HCT116 (cell line): Measurements from ENCODE around the gene SLC16A7. TPM values are rescaled to one million over a fixed set of nuclear protein-coding genes. Genes with fewer than 3 reads are reported as not detected.

ENCODE experiments used
- ATAC-seq: fragments of 200-7000 bp; cut with Tn5 transposase; 2 replicates; pipeline ENCODE4 v1.9.1; 2020; ENCODE audit warnings: mild to moderate bottlenecking, moderate library complexity
- BruUV-seq: library from RNA; stranded (reverse); fragments of 400-500 nt; replicated peaks from 2 replicates; lab custom pipeline; 2021; lab: Mats Ljungman, UMichigan
- CTCF ChIA-PET: fragments of 300-600 bp; sonication (Branson Sonifier 250); formaldehyde crosslinking; loops from one replicate; lab custom pipeline; 2021; ENCODE audit warnings: antibody characterized with exemption; lab: Charles Lee
- POLR2A ChIA-PET: fragments of 300-600, 350-600 bp; sonication (Branson Sonifier 250); formaldehyde crosslinking; loops from one replicate; lab custom pipeline; 2021; ENCODE audit warnings: antibody characterized with exemption; lab: Charles Lee
- RAD21 ChIA-PET, 2 experiments: fragments of 300-600 bp; sonication (Branson Sonifier 250); formaldehyde crosslinking; loops; one replicate each; lab custom pipeline; 2023; ENCODE audit warnings: low total read pairs in 2 of 2; ENCODE audit not compliant: uncharacterized antibody in 2 of 2, unreplicated experiment in 2 of 2, low non-redundant PET in 1 of 2; lab: Charles Lee
- DNase-seq: peaks from one replicate; pipeline ENCODE4 v3.0.0-alpha.2; 2010; ENCODE audit warnings: low read depth, low spot score
- H2AFZ ChIP-seq: fragments of 200-600 bp; shearing (Covaris generic), sonication (generic); 2 replicates; pipeline ENCODE4 v1.6.1; 2017; ENCODE audit warnings: low read depth, mixed run types, mixed read lengths, antibody characterized with exemption, low read length; ENCODE audit not compliant: poor library complexity, severe bottlenecking
- H3K27ac ChIP-seq: 2 replicates; pipeline ENCODE4 v1.5.1; 2012; ENCODE audit warnings: low read depth, low read length
- H3K27me3 ChIP-seq: fragments of 200-600 bp; sonication (generic); 2 replicates; pipeline ENCODE4 v1.6.1; 2016; ENCODE audit warnings: mixed run types, low read length, mixed read lengths; ENCODE audit not compliant: insufficient read depth
- H3K36me3 ChIP-seq, 2 experiments: fragments of 200-500 bp in 1 of 2; fragments of 200-600 bp in 1 of 2; sonication (Bioruptor generic) in 1 of 2; sonication (generic) in 1 of 2; 2 replicates each; pipeline versions ENCODE4 v1.5.1 to v1.6.1; 2014 to 2016; ENCODE audit warnings: low read length in 2 of 2, inconsistent platforms in 1 of 2, mixed read lengths in 1 of 2, mixed run types in 1 of 2; ENCODE audit not compliant: insufficient read depth in 2 of 2, control insufficient read depth in 1 of 2
- H3K4me1 ChIP-seq, 2 experiments: fragments of 200-600 bp in 1 of 2; sonication (generic) in 1 of 2; 2 replicates each; pipeline versions ENCODE4 v1.5.1 to v1.6.1; 2012 to 2017; ENCODE audit warnings: low read length in 2 of 2, inconsistent platforms in 1 of 2, mild to moderate bottlenecking in 1 of 2, mixed read lengths in 1 of 2, mixed run types in 1 of 2, moderate library complexity in 1 of 2; ENCODE audit not compliant: insufficient read depth in 2 of 2, control insufficient read depth in 1 of 2
- H3K4me2 ChIP-seq: fragments of 200-600 bp; sonication (generic); 2 replicates; pipeline ENCODE4 v1.6.1; 2017; ENCODE audit warnings: mixed run types, low read length, mixed read lengths
- H3K4me3 ChIP-seq, 2 experiments: fragments of 200-600 bp in 1 of 2; sonication (generic) in 1 of 2; replicated peaks in 1 of 2; 2 replicates each; pipeline ENCODE4 v1.5.1; 2011 to 2016; ENCODE audit warnings: low read length in 2 of 2, control low read depth in 1 of 2, low read depth in 1 of 2, mild to moderate bottlenecking in 1 of 2, mixed read lengths in 1 of 2, mixed run types in 1 of 2
- H3K79me2 ChIP-seq: fragments of 200-600 bp; sonication (generic); 2 replicates; pipeline ENCODE4 v1.6.1; 2017; ENCODE audit warnings: mild to moderate bottlenecking, mixed run types, low read length, moderate library complexity, mixed read lengths; ENCODE audit not compliant: insufficient read depth
- H3K9ac ChIP-seq: fragments of 200-600 bp; sonication (generic); 2 replicates; pipeline ENCODE4 v1.6.1; 2016; ENCODE audit warnings: low read length, mixed read lengths
- H3K9me2 ChIP-seq: fragments of 200-600 bp; sonication (generic), shearing (Covaris generic); 2 replicates; pipeline ENCODE4 v1.6.1; 2017; ENCODE audit warnings: mixed run types, mild to moderate bottlenecking, moderate library complexity; ENCODE audit not compliant: insufficient read depth
- H3K9me3 ChIP-seq, 2 experiments: fragments of 200-500 bp in 1 of 2; fragments of 200-600 bp in 1 of 2; sonication (Bioruptor generic) in 1 of 2; sonication (generic) in 1 of 2; 2 replicates each; pipeline ENCODE4 v1.6.1; 2014 to 2017; ENCODE audit warnings: low read length in 2 of 2, mixed read lengths in 2 of 2, inconsistent platforms in 1 of 2, low read depth in 1 of 2, mild to moderate bottlenecking in 1 of 2, mixed run types in 1 of 2, moderate library complexity in 1 of 2; ENCODE audit not compliant: control insufficient read depth in 1 of 2, insufficient read depth in 1 of 2
- H4K20me1 ChIP-seq: fragments of 200-600 bp; sonication (generic), shearing (Covaris generic); 2 replicates; pipeline ENCODE4 v1.6.1; 2017; ENCODE audit warnings: mixed run types, mild to moderate bottlenecking, moderate library complexity; ENCODE audit not compliant: insufficient read depth
- ATF3 ChIP-seq: IDR thresholded peaks from 2 replicates; pipeline ENCODE4 v1.6.1; 2012
- CBX3 ChIP-seq: IDR thresholded peaks from 2 replicates; pipeline ENCODE4 v1.6.1; 2012; ENCODE audit warnings: low read depth
- CEBPB ChIP-seq: IDR thresholded peaks from 2 replicates; pipeline ENCODE4 v1.6.1; 2012; ENCODE audit warnings: low read depth
- EGR1 ChIP-seq: IDR thresholded peaks from 2 replicates; pipeline ENCODE4 v1.6.1; 2012; ENCODE audit warnings: low read depth
- EZH2 ChIP-seq: fragments of 200-600 bp; sonication (generic); IDR thresholded peaks from 2 replicates; pipeline ENCODE4 v1.6.1; 2017; ENCODE audit warnings: antibody characterized with exemption, mixed run types
- FOSL1 ChIP-seq: IDR thresholded peaks from 2 replicates; pipeline ENCODE4 v1.6.1; 2012; ENCODE audit warnings: low read depth
- POLR2A ChIP-seq: IDR thresholded peaks from 2 replicates; pipeline ENCODE4 v1.7.0; 2011; ENCODE audit warnings: borderline replicate concordance; ENCODE audit not compliant: insufficient read depth, insufficient read length; ENCODE audit errors: extremely low read depth
- POLR2AphosphoS5 ChIP-seq: IDR thresholded peaks from 2 replicates; pipeline ENCODE4 v1.6.1; 2011; ENCODE audit warnings: mild to moderate bottlenecking, low read depth, low read length, moderate library complexity
- RAD21 ChIP-seq: IDR thresholded peaks from 2 replicates; pipeline ENCODE4 v1.6.1; 2012; ENCODE audit warnings: low read depth, mild to moderate bottlenecking
- REST ChIP-seq: IDR thresholded peaks from 2 replicates; pipeline ENCODE4 v1.6.1; 2012; ENCODE audit warnings: low read depth
- SIN3A ChIP-seq: IDR thresholded peaks from 2 replicates; pipeline ENCODE4 v1.6.1; 2012; ENCODE audit warnings: low read depth
- SP1 ChIP-seq: IDR thresholded peaks from 2 replicates; pipeline ENCODE4 v1.6.1; 2012; ENCODE audit warnings: low read depth
- TCF7L2 ChIP-seq: IDR thresholded peaks from 2 replicates; pipeline ENCODE4 v1.7.0; 2011; ENCODE audit warnings: borderline replicate concordance, inconsistent platforms; ENCODE audit not compliant: insufficient read depth, insufficient read length; ENCODE audit errors: extremely low read depth
- ZBTB33 ChIP-seq: IDR thresholded peaks from 2 replicates; pipeline ENCODE4 v1.6.1; 2011; ENCODE audit warnings: mild to moderate bottlenecking, low read length, moderate library complexity; ENCODE audit not compliant: insufficient replicate concordance; ENCODE audit errors: extremely low read depth
- ZFX ChIP-seq: fragments of 450-650 bp; IDR thresholded peaks from 2 replicates; pipeline ENCODE4 v1.6.1; 2017
- intact Hi-C: fragments of 100-400 bp; cut with micrococcal nuclease; formaldehyde crosslinking; loops from 2 replicates; pipeline ENCODE4 v1.10.0; 2022
- total RNA-seq: library from RNA; stranded (reverse); gene quantifications from one replicate; pipeline ENCODE4 v1.2.1, GENCODE V29; 2021; ENCODE audit not compliant: unreplicated experiment

The SLC16A7 gene
- total RNA-seq, 1 experiment from 2014 or later, result 10.0 TPM

GRCh38 chr12:59574406-59574805 lies 21.4 kb upstream of the SLC16A7 start:
- Histone ChIP-seq H4K20me1 (no peaks in the 10 kb centered on the region), H2AFZ (no peak overlapping the region), H3K79me2 (no peaks in the 10 kb centered on the region), H3K27me3 (no peaks in the 10 kb centered on the region), H3K9ac (no peak overlapping the region), H3K36me3 (no peaks in the 10 kb centered on the region), H3K9me2 (no peaks in the 10 kb centered on the region), H3K9me3 (no peaks in the 10 kb centered on the region), H3K4me1 (no peaks in the 10 kb centered on the region), H3K27ac (no peak overlapping the region), H3K4me2 (no peak overlapping the region), H3K4me3 (no peak overlapping the region)
- CTCF ChIA-PET, result no interaction called here
- TF ChIP-seq POLR2AphosphoS5 (no peak), FOSL1 (no peak)
- BruUV-seq, result no TSS peak
- RAD21 ChIA-PET, result no interaction called here
- DNase-seq, result no peak
- POLR2A ChIA-PET, result no interaction called here
- intact Hi-C loops, result no loop called here
- no peak for ATAC-seq

- POLR2A ChIA-PET, result no interaction called here
- CTCF ChIA-PET, result no interaction called here
- Histone ChIP-seq H3K9me3 (no peaks in the 10 kb centered on the region), H2AFZ (no peak overlapping the region), H3K27me3 (no peaks in the 10 kb centered on the region), H3K4me3 (no peak overlapping the region), H4K20me1 (no peaks in the 10 kb centered on the region), H3K27ac (no peak overlapping the region), H3K9ac (no peak overlapping the region), H3K9me2 (no peaks in the 10 kb centered on the region), H3K4me2 (no peak overlapping the region), H3K36me3 (no peaks in the 10 kb centered on the region), H3K79me2 (no peaks in the 10 kb centered on the region), H3K4me1 (no peaks in the 10 kb centered on the region)
- ATAC-seq (no peak), DNase-seq (no peak)
- intact Hi-C loops, result no loop called here
- BruUV-seq, result no TSS peak
- RAD21 ChIA-PET, result no interaction called here
- no peak for TF ChIP-seq ZFX
- no peak for TF ChIP-seq ZBTB33
- no peak for TF ChIP-seq TCF7L2
- TF ChIP-seq POLR2A, result no peak
- no peak for TF ChIP-seq EGR1
- no peak for TF ChIP-seq POLR2AphosphoS5
- TF ChIP-seq REST, result no peak
- TF ChIP-seq SIN3A, result no peak
- TF ChIP-seq CEBPB, result no peak
- no peak for TF ChIP-seq RAD21
- no peak for TF ChIP-seq ATF3
- TF ChIP-seq SP1, result no peak
- TF ChIP-seq EZH2, result no peak
- no peak for TF ChIP-seq CBX3
- TF ChIP-seq FOSL1, result no peak
These were observed 20.0 kb upstream of the SLC16A7 start for GRCh38 chr12:59575826-59576225.
